Islet of Langerhans (tissue), 1 donor: ENCODE results near the gene UBA5.
"Not testable (repeated sequence)": the region's sequence is repeated elsewhere in the genome, so short reads cannot be mapped to it uniquely, and the experiment has no call there.

Experiments used
- FAIRE-seq: peaks from one replicate; lab custom pipeline; 2011; peaks lifted over from hg19 to GRCh38; lab: Jason Lieb, UNC

The UBA5 gene

DNA sequence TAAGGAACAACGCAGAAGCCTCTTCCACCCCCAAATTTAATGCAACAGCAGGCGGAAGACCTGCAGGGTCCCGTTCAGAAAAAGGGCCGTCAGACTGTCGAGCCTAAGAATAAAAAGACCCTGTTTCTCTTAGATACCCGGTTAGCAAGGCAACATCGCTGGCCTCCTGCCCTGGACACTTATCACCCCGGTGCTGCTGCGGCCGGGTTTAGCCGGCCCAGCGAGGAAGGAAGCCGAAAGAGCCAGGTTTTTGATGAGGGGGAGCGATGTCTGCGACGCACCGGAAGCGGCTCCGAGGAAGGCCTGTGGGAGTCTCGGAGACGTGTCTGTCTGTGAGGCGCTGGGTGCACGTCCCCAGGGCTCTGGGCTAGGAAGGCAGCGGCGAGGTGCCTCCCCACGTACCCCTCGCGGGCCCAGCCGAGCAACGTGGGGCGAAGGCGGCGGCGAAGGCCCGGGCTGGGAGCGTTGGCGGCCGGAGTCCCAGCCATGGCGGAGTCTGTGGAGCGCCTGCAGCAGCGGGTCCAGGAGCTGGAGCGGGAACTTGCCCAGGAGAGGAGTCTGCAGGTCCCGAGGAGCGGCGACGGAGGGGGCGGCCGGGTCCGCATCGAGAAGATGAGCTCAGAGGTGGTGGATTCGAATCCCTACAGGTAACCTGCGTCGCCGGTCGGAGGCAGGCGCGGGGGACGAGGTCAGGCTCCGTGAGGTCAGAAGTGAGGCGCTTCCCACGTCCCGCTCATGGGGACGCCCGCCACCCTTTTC lies at the start of gene UBA5:
Gene UBA5 (plus strand): TSS at position 278 of the 759 bp plus-strand sequence. CDS start 209 bp downstream, at position 487.
- FAIRE-seq, result no peak

DNA sequence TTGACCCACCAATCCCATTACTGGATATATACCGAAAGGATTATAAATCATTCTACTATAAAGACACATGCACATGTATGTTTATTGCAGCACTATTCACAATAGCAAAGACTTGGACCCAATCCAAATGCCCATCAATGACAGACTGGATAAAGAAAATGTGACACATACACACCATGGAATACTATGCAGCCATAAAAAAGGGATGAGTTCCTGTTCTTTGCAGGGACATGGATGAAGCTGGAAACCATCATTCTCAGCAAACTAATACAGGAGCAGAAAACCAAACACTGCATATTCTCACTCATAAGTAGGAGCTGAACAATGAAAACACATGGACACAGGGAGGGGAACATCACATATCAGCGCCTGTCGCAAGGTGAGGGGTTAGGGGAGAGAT lies 44.8 kb upstream of the UBA5 start:
- FAIRE-seq, result not testable (repeated sequence)

DNA sequence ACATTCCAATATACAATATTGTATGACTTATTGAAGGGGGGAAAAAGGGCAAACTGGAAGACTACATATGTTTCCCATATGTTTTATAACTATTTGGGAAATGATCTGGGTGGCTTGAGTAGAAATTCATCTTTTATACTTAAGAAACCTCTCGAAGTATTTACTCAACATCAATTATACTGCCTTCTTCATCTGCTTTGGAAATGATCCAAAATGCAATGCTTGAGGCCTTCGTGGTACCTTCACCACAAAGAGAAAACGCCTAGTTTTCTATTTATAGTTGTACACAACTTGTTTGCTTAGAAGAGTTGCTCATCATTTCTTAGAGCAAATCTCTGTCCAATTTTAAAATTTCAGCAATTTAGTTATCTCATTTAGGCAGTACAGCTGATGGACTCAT lies 44.2 kb upstream of the UBA5 start:
- FAIRE-seq, result no peak

DNA sequence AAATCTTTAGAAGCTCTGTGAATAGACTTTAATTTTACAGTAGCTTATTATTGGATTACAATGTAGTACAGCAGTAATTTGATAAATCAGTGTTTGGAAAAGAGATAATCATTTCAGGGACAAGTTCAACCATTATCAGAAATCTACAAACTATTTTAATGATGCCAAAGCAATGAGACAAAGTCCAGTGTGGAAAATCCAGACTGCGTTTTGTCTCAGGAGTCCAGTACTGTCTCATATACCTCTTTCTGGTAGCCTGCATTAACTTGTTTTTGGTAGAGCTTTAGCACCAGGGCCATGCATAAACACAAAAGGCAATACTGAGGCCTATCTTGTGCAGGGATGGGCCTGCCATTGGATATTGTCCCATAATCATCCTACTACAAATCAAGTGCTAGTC lies 43.3 kb upstream of the UBA5 start:
- FAIRE-seq, result no peak

DNA sequence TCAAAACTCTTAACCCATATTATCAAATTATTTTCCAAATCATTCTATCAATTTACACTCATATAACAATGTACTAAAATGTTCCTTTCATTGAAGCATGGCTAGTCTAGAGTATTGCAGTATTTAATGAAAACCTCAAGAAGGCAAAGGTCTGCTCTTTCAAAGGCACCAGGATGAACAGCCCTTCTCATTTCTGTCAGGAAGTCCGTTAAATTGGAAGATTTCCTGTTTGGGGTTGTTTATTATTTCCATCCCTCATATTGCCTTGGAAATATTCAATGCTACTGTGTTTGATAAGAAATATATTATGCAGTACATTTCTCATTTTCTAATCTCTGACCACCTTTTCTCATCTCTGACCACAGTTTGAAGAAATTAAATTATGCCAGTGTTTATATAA lies 38.0 kb upstream of the UBA5 start:
- FAIRE-seq, result peak; percentile 76

DNA sequence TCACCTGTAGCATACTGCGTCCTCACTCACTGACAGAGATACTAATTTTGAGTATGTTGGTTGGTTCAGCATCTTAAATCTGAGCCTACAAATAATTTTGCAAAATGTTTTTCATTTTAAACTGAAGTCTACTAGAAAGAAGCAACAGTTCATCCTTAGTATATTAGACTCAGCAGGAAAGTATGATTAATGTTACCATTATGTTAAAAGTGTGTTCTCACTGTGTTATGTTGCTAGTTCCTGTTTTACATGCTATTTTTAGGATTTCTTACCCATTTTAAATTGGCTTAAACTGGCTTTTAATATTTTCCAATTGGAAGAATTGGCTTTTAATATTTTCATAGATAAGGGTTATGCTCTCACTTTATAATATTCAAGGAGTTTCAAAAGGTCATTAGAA lies 37.4 kb upstream of the UBA5 start:
- FAIRE-seq, result no peak

DNA sequence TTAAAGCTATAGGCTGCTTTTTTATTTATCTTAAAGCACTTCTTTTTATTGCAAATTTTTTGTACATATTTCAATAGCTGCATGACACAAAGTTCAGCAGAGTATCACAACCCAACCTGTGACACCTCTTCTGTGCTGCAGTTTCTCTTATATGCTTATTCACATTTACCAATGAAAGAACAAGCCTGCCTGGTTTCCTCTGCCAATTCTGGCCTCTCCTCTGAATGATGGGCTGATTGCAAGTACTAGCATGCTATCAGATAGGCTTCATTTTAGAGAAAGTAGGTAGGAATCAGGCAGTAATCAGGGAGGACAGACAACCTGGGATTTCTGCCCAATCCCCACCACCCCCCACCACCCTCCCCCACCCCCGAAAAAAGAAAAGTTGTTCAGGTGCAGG lies 36.5 kb upstream of the UBA5 start:
- no peak for FAIRE-seq

DNA sequence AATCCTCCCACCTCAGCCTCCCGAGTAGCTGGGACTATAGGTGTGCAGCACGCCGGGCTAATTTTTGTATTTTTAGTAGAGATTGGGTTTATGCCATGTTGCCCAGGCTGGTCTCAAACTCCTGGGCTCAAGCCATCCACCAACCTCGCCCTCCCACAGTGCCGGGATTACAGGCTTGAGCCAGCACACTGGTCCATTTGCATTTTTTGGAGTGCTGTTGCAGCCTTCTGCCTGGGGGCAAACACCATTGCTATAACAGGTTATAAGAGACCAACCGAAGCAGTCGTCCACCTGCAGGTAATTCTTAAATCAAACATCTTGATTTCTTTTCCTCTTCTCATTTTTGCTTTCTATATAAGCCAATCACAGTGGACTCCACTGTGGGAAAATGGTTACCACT lies 35.3 kb upstream of the UBA5 start:
- no peak for FAIRE-seq

DNA sequence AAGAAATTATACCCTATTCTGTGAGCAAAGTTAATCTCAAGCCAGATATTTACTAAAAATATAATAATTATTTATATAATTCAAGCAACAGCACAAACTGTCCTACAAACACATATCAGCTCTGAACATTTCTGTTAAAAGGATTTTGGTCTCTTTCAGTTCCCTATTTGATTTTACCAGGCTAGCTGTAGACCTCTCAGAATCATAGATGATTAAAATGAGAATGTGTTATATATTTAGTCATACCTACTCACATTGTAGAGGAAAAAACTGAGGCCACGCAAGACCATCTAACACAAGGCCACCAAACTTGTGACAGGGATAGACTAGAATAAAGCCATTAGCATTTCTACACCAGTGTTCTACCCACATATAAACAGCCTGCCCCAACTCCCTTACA lies 34.5 kb upstream of the UBA5 start:
- FAIRE-seq, result no peak

DNA sequence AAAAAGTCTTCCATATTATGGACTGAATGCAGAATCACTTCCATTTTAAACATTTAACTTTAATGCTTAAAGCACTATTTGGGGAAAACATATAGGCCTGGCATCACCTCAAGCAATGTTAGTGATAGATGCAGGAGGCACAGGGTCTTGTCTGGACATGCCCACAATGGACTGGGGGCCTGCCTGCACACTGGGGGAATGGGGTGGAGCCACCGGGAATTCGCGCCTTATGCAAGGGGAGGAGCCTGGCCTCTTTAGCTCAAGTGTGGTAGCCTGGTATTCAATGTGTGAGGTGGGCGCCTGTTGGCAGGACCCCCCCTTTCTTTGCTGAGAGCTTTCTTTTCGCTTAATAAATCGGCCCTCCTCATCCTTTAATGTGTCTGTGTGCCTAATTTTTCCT lies 33.2 kb upstream of the UBA5 start:
- FAIRE-seq, result no peak

DNA sequence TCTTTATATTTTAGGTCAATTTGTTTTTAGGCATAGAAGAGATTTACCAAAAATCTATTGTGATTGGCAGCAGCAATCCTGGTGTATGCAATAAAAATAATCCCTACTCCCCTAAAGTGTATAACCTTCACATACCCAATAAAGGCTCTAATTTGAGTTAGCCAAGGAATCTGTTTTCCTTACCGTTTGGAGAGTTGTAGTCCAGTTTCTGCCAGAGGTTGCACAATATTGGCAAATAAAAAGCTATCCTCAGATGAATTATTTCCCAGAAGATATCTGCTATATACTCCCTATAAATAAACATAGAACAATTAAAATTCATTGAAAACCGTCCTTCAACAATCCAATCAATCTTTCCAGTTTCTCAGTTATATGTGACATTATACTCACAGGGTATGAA lies 32.0 kb upstream of the UBA5 start:
- FAIRE-seq, result peak; percentile 64

DNA sequence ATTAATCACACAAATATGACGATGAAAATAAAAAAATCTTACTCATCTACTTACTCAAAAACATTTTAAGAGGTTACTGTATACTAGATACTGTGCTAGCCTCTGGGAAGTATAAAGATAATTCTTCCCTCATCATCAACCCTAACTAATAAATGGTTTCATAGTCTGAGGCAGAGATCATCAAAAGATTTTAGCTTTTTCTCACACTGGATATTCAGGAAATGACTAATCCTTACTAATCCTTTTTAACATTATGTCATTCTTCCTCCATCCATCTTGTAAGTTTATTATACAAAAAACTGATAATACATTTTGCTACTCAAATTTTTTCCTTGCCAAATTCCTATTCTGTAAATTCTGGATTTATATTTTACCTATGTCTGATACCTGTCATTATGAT lies 30.2 kb upstream of the UBA5 start:
- FAIRE-seq, result no peak

DNA sequence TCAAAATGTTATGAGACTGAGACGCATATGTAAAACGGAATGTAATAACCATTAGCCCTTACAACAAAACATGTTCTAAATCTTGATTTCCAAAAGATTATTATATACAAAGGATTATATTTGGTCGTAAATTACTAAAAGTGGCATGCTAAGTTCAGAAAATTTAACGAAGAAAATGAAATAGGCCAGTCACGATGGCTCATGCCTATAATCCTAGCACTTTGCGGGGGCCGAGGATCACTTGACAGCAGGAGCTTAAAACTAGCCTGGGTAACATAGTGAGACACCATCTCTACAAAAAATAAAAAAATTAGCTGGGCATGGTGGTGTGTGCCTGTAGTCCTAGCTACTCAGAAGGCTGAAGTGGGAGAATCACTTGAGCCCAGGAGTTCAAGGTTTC lies 29.5 kb upstream of the UBA5 start:
- FAIRE-seq, result no peak

DNA sequence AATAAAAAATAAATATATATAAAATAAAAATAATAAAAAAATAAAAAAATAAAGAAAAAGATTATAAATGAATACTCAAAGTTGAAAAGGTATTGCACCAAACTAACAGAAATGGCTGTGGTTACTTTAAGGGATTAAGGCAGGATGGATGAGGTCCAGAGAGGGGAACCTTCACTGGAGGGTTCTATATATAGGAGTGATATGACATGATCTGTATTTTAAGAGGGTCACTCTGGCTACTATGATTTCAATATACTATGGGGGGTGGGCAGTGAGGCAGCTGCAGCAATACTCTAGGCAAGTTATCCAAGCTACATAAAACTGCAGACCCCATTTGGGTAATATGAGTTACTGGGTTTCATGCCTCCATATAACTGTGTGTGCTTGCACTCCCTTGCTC lies 25.1 kb upstream of the UBA5 start:
- no peak for FAIRE-seq

DNA sequence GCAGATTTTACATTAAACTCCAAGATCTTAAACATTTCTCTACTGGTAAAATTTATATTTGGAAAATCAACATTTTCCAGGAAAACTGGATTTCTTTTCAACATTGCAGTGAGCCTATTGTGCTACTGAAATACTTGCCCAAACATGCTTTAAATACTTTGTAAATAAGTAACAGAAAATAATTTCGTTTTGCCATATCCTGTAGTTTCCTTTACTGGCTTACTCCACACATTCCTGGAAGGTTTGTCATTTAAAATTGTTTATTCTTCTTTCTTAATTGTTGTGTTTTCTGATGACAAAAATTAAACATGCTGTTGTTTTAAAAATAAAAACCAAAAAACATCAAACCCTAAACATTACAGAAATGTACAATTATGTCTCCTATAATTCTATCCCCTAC lies 22.5 kb upstream of the UBA5 start:
- FAIRE-seq, result peak; percentile 94

DNA sequence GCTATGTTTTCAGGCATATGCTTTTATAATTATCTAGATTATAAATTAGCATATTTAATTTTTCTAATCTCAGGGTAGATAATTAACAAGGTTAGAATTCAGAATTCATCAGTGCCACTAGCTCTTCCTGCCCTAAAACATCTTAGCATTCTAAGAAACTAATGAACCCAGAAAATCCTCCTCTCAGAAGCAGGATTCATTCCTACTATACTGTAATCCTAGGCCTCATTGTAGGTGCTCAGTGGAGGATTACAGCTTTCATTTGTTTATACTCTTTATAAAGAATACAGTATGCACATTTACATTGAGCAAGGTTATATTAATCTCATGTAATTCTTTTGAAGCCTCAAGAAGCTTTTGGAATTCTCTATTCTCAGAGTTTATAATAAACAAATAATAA lies 21.4 kb upstream of the UBA5 start:
- FAIRE-seq, result no peak

DNA sequence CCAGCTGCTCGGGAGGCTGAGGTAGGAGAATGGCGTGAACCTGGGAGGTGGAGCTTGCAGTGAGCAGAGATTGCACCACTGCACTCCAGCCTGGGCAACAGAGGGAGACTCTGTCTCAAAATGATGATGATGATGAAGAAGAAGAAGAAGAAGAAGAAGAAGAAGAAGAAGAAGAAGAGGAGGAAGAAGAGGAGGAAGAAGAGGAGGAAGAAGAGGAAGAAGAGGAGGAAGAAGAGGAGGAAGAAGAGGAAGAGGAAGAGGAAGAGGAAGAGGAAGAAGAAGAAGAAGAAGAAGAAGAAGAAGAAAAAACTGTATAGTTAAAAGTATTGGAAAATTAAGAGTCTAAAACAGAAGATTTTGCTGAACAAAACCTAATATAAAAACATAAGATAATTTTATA lies 18.7 kb upstream of the UBA5 start:
- FAIRE-seq, result not testable (repeated sequence)

DNA sequence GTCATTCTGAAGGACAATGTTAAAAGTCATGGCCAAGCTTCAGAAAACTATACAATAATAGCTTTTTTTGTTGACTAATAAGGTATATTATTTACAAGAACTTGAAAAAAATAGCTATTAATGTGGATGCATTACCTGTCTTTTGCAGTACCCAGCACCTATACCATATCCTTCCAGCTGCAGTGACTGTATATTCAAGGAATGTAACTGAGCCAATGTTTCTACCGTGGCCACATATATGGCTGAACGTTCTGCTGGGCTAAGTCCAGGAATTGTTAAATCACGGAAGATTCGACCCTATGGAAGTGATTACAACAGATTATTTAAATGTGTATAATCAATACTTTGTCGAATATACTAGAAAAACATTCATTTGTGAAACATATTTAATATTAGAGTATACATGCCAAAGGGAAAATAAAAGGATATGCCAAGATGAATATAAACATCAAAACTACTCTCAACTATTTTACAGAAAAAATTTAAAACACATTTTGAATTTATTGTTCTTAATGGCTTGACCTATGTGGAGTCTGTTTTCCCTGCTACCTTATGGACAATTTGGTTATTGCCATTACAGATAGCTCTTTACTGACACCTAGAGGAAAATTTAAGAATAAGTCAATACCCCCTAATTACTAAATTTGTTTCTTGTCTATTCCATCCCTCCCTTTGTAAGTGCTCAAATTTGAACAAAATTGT lies 18.1 kb upstream of the UBA5 start:
- peak; percentile 97 for FAIRE-seq

DNA sequence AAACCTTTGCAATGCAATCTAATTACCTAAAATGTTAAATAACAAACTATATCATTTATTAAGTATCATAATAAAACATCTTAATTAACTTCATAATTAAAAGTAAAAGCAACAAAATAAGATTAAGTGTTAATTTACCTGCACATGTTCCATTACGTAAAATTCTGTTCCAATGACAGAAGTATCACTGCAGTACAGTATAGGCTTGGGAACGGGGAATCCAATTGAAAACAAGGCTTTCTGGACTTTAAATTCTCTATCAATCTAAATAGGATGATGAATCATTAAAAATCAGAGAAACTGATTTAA lies 17.6 kb upstream of the UBA5 start:
- FAIRE-seq, result no peak

DNA sequence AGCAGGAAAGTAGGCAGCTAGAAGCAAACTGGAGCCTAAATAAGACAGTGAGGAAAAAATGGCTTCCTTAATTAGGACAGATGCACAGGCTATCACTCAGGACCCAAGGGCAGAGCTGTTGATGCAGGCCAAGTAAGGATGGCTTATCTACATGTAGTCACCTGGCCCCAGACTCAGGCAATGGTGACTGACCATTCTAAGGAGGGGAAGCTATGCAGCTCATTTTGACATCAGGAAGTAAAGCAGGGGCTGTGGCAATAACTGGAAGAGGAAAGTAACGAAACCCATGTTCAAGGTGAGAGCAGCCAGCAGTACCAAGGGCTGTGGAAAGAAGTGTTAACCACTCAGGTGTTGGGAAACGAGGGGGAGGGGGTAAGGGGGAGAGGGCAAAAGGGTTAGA lies 16.8 kb upstream of the UBA5 start:
- FAIRE-seq, result no peak

DNA sequence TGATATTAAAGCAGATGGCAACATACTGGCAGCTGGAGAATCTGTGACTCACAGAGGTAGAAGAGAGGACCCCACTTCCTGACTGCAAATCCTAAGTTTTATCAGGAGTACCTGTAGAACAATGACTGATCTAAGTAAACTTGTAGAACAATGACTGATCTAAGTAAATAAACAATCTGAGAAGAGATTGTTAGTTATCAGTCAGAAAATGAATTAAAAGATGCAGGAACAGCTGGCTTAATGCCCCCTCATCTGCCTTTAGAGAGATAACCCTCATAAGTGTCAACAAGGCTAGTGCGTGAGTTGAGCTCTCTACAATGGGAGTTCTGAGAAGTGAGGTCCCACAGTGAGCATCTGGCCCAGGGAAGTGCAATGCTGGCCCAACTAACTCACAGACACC lies 15.1 kb upstream of the UBA5 start:
- no peak for FAIRE-seq

DNA sequence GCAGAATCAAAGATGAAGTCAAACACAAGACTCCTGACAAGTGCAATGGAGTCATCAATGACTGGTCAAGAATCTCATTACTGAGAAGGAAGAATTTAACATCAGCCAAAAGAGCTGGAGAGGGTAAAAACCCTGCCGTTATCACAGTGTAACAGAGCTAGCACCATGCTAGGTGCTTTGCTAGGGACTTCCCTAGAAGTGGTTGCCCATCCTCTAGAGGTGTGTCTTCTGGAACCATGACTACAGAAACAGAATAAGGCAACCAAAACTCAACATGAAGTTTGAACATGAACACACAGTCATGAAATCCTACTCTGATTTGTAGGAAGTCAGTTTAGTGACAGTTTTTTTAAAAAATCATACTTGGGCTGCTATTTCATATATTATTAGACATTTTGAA lies 10.0 kb upstream of the UBA5 start:
- no peak for FAIRE-seq

DNA sequence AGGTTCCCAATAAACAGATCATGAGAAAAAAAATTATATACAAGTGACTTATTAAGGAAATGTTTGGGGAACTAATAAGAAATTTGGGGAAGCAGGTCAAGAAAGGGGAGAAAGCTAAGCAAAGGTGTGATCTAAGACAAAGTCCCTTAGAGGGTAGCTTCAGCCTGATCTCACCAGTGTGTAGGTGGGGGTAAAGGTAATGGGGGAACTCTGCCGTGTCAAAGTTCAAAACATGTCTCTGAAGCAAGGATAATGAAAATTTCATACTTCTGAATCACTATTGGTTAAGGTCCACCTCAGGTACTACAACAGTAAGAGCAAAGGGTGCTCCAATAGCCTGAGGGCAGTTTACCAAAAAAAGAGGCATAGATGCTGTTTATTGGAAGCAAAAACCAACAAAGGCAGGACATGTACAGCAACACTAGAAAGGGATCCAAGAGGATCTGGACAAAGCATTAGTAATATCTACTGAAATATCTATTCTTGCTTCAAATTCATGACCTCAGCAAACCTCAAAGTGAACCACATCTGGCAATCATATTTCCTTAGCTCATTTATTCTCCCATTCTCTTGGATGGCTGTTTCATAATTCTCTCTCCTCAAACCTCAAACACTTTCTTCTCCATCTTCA lies 7.4 kb upstream of the UBA5 start:
- no peak for FAIRE-seq

DNA sequence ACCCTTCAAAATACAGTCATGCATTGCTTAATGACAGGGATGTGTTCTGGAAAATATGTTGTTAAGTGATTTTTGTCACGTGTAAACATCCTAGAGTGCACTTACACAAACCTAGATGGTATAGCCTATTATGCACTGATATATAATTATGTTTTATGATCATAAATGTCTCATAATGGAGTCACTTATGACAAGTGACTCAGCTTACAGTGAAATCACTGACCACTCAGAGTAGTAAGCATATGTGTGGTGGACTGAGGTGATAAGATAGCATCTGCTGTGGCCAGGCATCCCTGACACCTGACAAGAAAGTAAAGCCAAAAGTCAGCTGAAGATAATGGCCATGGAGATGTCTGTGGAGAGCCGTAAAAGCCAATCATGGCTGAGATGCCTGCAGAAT lies 5.9 kb upstream of the UBA5 start:
- FAIRE-seq, result no peak
